ENCODE results near the gene NUP210L.
A peak's percentile ranks its signal among the peaks of the same experiment; 100 is the strongest.
"Not testable (repeated sequence)": the region's sequence is repeated elsewhere in the genome, so short reads cannot be mapped to it uniquely, and the experiment has no call there.

Gene NUP210L

GRCh38 chr1:153981735-153982134 is 173.1 kb downstream of the NUP210L start:
- H3K27ac Mint-ChIP-seq, result not testable (repeated sequence)

DNA sequence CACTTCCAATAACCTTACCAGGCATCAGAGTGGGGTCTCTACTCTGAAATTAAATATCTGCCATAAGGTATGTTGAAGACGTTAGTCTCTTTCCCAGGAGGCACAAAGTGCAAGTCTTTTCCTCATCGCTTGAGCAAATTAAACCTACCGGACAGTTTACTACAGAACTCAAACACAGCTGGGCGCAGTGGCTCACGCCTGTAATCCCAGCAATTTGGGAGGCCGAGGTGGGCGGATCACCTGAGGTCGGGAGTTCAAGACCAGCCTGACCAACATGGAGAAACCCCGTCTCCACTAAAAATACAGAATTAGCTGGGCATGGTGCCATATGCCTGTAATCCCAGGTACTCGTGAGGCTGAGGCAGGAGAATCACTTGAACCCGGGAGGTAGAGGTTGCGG is 175.8 kb downstream of the NUP210L start:
- H3K27ac Mint-ChIP-seq, result peak overlapping the region; percentile 97
- H3K4me1 Mint-ChIP-seq (ENCODE audit: low read depth), result peaks cover 32% of the 10 kb centered on the region
- not testable (repeated sequence) for H3K27me3 Mint-ChIP-seq, H3K9me3 Mint-ChIP-seq, DNase-seq
- peak overlapping the region; percentile 99 for H3K4me3 Mint-ChIP-seq
- peaks cover 46% of the 10 kb centered on the region for H3K36me3 Mint-ChIP-seq (ENCODE audit: low read depth)

More at GRCh38 chr1:153981735-153982134, 173.1 kb downstream of the NUP210L start:
- not testable (repeated sequence) for H3K27me3 Mint-ChIP-seq, DNase-seq, H3K4me3 Mint-ChIP-seq, H3K9me3 Mint-ChIP-seq
- Mint-ChIP-seq H3K36me3 (ENCODE audit: low read depth) (peaks cover 19% of the 10 kb centered on the region), H3K4me1 (ENCODE audit: low read depth) (peaks cover 36% of the 10 kb centered on the region)

- peak overlapping the region; percentile 99 for H3K4me3 Mint-ChIP-seq
- no peaks in the 10 kb centered on the region for H3K9me3 Mint-ChIP-seq
- H3K4me1 Mint-ChIP-seq (ENCODE audit: low read depth), result peaks cover 34% of the 10 kb centered on the region
- H3K27me3 Mint-ChIP-seq, result no peaks in the 10 kb centered on the region
- H3K27ac Mint-ChIP-seq, result peak overlapping the region; percentile 97
- no peak for DNase-seq
- peaks cover 53% of the 10 kb centered on the region for H3K36me3 Mint-ChIP-seq (ENCODE audit: low read depth)
These were observed 176.5 kb downstream of the NUP210L start for GRCh38 chr1:153978274-153978909.

GRCh38 chr1:153977250-153978240 is 177.3 kb downstream of the NUP210L start, which contains the start of gene JTB:
TSS of gene JTB (minus strand) at chr1:153977674. CDS start at chr1:153977252, 422 bp downstream.
- Mint-ChIP-seq H3K4me3 (peak within 1 kb of the TSS; percentile 99), H3K27me3 (no peaks in the 10 kb centered on the region), H3K27ac (peak within 1 kb of the TSS; percentile 97), H3K4me1 (ENCODE audit: low read depth) (peaks cover 35% of the 10 kb centered on the region), H3K36me3 (ENCODE audit: low read depth) (peaks cover 61% of the 10 kb centered on the region), H3K9me3 (no peaks in the 10 kb centered on the region)
- peak; percentile 87 for DNase-seq

DNA sequence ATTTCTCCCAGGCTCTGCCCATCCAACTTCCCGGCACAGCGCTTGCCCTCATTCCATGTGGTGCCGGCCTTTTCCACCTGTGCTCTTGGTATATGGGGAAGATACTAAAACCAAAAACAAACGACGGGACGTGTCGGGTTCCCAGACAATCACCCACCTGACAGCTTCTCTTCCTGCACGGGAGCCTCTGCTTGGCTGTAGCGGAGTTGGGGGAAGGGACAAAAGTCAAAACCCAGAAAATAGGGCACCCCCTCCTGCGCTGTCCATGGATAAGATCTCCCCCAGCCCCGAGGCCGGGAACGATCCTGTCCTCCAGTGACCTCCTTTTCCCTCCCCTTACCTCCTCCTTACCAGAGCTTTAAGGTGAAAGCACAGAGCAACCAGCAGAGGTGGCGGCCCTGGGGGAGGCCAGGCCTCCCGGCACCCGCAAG is 178.0 kb downstream of the NUP210L start:
- H3K27me3 Mint-ChIP-seq, result no peaks in the 10 kb centered on the region
- no peak for DNase-seq
- H3K4me1 Mint-ChIP-seq (ENCODE audit: low read depth), result peaks cover 42% of the 10 kb centered on the region
- peaks cover 65% of the 10 kb centered on the region for H3K36me3 Mint-ChIP-seq (ENCODE audit: low read depth)
- H3K9me3 Mint-ChIP-seq, result no peaks in the 10 kb centered on the region
- peak overlapping the region; percentile 99 for H3K4me3 Mint-ChIP-seq
- H3K27ac Mint-ChIP-seq, result peak overlapping the region; percentile 97

DNA sequence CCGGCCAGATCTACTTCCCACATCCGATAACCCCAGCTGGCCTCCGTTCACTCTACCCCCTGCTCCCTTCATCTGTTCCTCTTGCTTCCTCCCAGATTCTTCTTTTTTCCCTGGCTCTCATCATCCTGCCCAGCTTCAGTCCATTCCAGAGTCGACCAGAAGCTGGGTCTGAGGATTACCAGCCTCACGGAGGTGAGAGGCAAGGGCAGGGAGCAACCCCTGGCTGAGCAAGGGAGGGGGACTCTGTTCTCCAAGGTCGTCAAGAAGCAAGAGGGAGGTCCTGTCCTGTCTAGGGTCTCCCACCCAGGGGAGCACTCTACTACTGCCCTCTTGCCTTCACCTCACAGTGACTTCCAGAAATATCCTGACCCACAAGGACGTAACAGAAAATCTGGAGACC is 181.3 kb downstream of the NUP210L start:
- Mint-ChIP-seq H3K4me3 (no peak overlapping the region), H3K4me1 (ENCODE audit: low read depth) (peaks cover 46% of the 10 kb centered on the region), H3K27me3 (no peaks in the 10 kb centered on the region), H3K36me3 (ENCODE audit: low read depth) (peaks cover 60% of the 10 kb centered on the region), H3K27ac (peak overlapping the region; percentile 97), H3K9me3 (no peaks in the 10 kb centered on the region)
- DNase-seq, result no peak

DNA sequence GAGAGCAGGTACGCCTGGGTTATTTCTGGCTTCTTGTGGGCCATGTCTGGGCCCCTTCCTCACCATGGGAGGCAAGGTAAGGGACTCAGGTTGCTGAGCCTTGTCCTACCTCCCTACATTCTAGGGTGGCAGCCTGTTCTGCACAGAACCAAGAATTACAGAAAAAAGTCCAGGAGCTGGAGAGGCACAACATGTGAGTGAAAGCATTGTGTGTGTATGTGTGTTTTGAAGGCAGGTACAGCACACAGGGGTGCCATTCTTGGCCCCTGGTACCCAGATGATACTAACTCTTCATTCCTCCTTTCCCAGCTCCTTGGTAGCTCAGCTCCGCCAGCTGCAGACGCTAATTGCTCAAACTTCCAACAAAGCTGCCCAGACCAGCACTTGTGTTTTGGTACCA is 181.8 kb downstream of the NUP210L start:
- Mint-ChIP-seq H3K27ac (peak overlapping the region; percentile 97), H3K4me3 (no peak overlapping the region), H3K9me3 (no peaks in the 10 kb centered on the region), H3K27me3 (no peaks in the 10 kb centered on the region), H3K4me1 (ENCODE audit: low read depth) (peaks cover 46% of the 10 kb centered on the region), H3K36me3 (ENCODE audit: low read depth) (peaks cover 57% of the 10 kb centered on the region)
- no peak for DNase-seq

- H3K36me3 Mint-ChIP-seq (ENCODE audit: low read depth), result peaks cover 52% of the 10 kb centered on the region
- H3K27ac Mint-ChIP-seq, result no peak overlapping the region
These were observed 184.5 kb downstream of the NUP210L start for GRCh38 chr1:153970346-153970745.

GRCh38 chr1:153968972-153969371 is 185.9 kb downstream of the NUP210L start:
- Mint-ChIP-seq H3K27ac (peak overlapping the region; percentile 27), H3K9me3 (no peaks in the 10 kb centered on the region)

More at GRCh38 chr1:153970346-153970745, 184.5 kb downstream of the NUP210L start:
- Mint-ChIP-seq H3K4me1 (ENCODE audit: low read depth) (peaks cover 51% of the 10 kb centered on the region), H3K4me3 (no peak overlapping the region), H3K27me3 (no peaks in the 10 kb centered on the region), H3K9me3 (no peaks in the 10 kb centered on the region)
- DNase-seq, result no peak

GRCh38 chr1:153968408-153968807 is 186.5 kb downstream of the NUP210L start:
- H3K36me3 Mint-ChIP-seq (ENCODE audit: low read depth), result peaks cover 37% of the 10 kb centered on the region
- peak overlapping the region; percentile 27 for H3K27ac Mint-ChIP-seq
- no peaks in the 10 kb centered on the region for H3K27me3 Mint-ChIP-seq
- H3K4me3 Mint-ChIP-seq, result peak overlapping the region; percentile 90
- no peak for DNase-seq
- peaks cover 52% of the 10 kb centered on the region for H3K4me1 Mint-ChIP-seq (ENCODE audit: low read depth)
- H3K9me3 Mint-ChIP-seq, result no peaks in the 10 kb centered on the region

More at GRCh38 chr1:153968972-153969371, 185.9 kb downstream of the NUP210L start:
- DNase-seq, result no peak
- Mint-ChIP-seq H3K36me3 (ENCODE audit: low read depth) (peaks cover 41% of the 10 kb centered on the region), H3K4me3 (no peak overlapping the region), H3K4me1 (ENCODE audit: low read depth) (peaks cover 49% of the 10 kb centered on the region), H3K27me3 (no peaks in the 10 kb centered on the region)

- H3K36me3 Mint-ChIP-seq (ENCODE audit: low read depth), result peaks cover 36% of the 10 kb centered on the region
- peak overlapping the region; percentile 90 for H3K4me3 Mint-ChIP-seq
- H3K27me3 Mint-ChIP-seq, result no peaks in the 10 kb centered on the region
- peak overlapping the region; percentile 95 for H3K27ac Mint-ChIP-seq
- H3K4me1 Mint-ChIP-seq (ENCODE audit: low read depth), result peaks cover 53% of the 10 kb centered on the region
- DNase-seq, result no peak
- H3K9me3 Mint-ChIP-seq, result no peaks in the 10 kb centered on the region
These were observed 186.9 kb downstream of the NUP210L start for GRCh38 chr1:153968000-153968363.

GRCh38 chr1:153967107-153967999 is 187.5 kb downstream of the NUP210L start, which contains the start of gene CREB3L4:
TSS of gene CREB3L4 (plus strand) at chr1:153967902. CDS start at chr1:153968526, 624 bp downstream.
- Mint-ChIP-seq H3K9me3 (no peaks in the 10 kb centered on the region), H3K36me3 (ENCODE audit: low read depth) (peaks cover 37% of the 10 kb centered on the region), H3K27me3 (no peaks in the 10 kb centered on the region), H3K4me1 (ENCODE audit: low read depth) (peaks cover 55% of the 10 kb centered on the region), H3K27ac (peak within 1 kb of the TSS; percentile 95), H3K4me3 (peak within 1 kb of the TSS; percentile 90)
- peak; percentile 85 for DNase-seq

DNA sequence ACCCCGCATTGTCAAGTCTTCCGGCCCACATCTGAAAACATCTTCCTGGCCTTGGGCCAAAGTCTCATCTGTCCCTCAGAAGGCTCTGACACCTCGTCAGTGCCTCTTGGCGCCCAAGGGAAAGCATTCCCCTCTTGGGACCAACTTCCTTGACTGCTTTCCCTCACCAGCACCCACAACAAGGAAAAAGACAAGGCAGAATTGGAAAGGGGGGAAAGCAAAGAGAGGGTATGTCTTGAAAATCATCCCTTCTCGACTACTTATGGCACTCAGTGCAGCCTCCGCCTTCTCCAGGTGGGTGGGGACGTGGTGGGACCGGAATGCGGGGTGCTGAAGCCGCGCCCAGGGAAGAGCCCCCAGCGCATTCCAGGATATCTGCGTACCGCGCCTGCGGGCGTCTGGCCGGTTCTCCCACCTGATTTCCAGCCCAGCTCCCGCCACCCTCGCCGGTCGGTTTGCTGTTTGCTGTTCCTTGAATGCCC is 191.0 kb downstream of the NUP210L start:
- peak overlapping the region; percentile 89 for H3K4me3 Mint-ChIP-seq
- peaks cover 65% of the 10 kb centered on the region for H3K36me3 Mint-ChIP-seq (ENCODE audit: low read depth)
- DNase-seq, result no peak
- H3K27me3 Mint-ChIP-seq, result no peaks in the 10 kb centered on the region
- H3K4me1 Mint-ChIP-seq (ENCODE audit: low read depth), result peaks cover 68% of the 10 kb centered on the region
- peak overlapping the region; percentile 93 for H3K27ac Mint-ChIP-seq
- H3K9me3 Mint-ChIP-seq, result no peaks in the 10 kb centered on the region

All from activated T-cell treated with anti-CD3 and anti-CD28 coated beads, Interleukin-2, amount 50 U/mL, for 24 hours (primary cell).